Activated CD4-positive, CD25-positive, alpha-beta regulatory T cell treated with anti-CD3 and anti-CD28 coated beads, Interleukin-2, amount 50 U/mL, for 24 hours (primary cell): ENCODE measurements around the gene STK24.

Source experiments
- ATAC-seq, 2 donors: fragments of 150-1000 bp; cut with Tn5 transposase; one replicate each; pipeline ENCODE4 v1.10.0; 2021; ENCODE audit warnings: mild to moderate bottlenecking in 1 of 2, moderate library complexity in 1 of 2

STK24 gene

DNA sequence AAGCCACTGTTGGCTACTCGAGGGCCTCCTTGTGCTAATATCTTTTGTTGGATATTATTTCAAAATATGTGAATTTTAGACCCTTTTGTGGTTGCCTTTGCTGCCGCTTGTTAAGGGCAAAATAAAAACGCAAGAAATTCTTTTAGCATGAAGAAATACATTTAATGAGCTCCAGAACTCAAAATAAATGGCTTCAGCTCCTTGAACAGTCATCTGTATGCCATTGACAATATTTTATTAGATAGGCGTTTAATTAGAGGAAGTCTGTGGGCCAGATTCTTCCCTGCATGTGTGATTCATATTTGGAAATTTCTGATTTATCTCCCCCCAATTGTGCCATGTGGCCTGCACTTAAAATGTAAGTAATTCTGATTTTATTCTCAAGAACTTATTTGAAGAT lies 177.2 kb downstream of the STK24 start:
- no peak for ATAC-seq

DNA sequence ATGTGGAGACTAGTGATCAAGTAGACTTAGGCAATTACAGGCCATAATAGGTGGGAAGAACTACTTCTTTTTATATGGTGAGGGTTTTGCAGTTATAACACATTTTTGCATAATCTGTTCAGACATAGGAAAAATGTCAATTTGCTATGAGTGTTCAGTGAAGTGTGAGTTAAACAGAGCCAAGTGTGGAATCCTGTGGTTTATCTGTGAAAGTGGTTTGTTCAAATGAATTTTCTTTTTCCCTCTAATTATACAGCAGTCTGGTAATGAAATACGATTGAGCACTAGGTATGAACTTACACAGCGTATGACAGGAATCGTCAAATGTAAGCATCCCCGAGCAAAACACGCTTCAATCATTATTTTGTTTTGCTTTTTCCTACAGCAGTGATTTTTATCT lies 178.3 kb downstream of the STK24 start:
- no peak for ATAC-seq

DNA sequence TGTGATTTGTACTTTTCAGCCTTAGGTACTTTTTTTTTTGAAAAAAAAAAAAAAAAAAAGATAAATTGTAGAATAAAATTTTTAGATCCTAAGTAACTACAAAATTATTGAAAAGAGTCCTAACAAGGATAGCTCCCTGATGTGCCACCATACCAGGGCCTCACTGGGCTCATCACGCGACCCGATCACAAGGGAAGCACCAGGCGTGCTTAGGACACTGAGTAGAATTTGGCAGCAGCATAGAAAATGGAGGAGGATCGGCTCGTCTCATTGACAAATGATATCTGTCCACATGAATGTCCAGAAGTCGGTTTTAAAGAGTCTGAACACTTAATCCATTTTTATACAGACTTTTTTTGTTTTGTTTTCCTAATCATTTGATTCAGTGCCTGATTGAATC lies 179.0 kb downstream of the STK24 start:
- no peak for ATAC-seq

DNA sequence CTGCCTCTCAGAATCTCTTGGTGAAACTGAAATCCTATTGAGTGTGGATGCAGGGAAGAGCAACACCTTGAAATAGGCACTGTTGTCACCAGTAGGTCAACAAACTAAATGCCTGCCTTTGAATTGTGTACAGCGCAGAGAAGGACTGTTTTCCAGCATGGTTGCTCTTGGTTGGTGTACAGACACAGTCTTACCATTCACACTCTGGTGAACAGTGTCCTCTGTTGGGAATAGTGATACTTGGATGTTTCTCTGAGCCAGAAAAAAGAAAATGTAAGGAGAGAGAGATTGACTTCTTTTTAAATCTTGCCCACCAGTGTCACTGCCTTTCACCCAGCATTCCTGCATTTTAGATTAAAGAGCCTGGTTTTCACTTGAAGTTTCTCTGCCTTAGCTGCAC lies 179.7 kb downstream of the STK24 start:
- no peak for ATAC-seq

DNA sequence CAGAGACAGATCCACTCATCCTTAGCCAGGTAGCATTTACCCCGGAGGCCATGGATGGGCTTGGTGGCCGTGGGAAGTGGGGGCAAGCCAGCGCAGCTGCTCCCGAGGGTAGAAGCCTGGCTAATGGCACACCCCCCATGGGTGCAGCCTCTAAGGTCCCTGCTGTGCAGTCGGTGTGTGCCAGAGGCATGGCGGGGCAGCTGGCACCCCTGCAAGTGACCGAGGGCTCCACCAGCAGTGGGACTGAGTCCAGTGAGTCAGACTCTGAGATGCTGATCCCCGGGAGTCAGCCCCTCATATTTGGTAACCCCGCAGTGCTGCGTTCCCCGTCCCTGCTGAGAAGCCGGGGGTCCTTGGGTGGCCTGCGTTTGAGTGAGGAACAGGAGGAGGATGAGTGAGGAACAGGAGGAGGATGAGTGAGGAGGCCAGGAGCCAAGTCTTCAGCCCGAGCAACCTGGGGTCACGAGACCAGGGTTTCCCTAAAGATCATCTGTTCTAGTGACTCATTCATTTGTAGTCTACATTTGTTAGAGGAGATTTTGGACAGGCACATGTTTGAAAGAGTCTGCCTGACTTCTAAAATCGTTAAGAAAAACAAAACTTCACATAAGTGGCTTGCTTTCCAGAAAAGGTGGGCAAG lies 180.7 kb downstream of the STK24 start:
- ATAC-seq: no peak
